Measurements from ENCODE around the gene EP400.

The EP400 gene

GRCh38 chr12:131908092-131909080, 41.4 kb upstream of the EP400 start:
- Histone ChIP-seq H2AFZ (ENCODE audit: low read length) (no peak overlapping the region), H3K36me3 (ENCODE audit: insufficient read depth, low read length) (peaks cover 4% of the 10 kb centered on the region), H3K4me3 (ENCODE audit: low read depth, low read length, poor library complexity, severe bottlenecking) (no peak overlapping the region), H3F3A (ENCODE audit: insufficient read depth, low read length) (no peaks in the 10 kb centered on the region), H3K9ac (ENCODE audit: low read length) (no peak overlapping the region), H3K4me2 (ENCODE audit: low read length) (no peak overlapping the region), H4K20me1 (ENCODE audit: insufficient read depth, low read length) (no peaks in the 10 kb centered on the region), H3K79me2 (ENCODE audit: insufficient read depth, low read length) (no peaks in the 10 kb centered on the region), H3K27me3 (ENCODE audit: insufficient read depth, low read length) (no peaks in the 10 kb centered on the region), H3K27ac (ENCODE audit: low read depth, low read length, poor library complexity, severe bottlenecking) (no peak overlapping the region), H3K4me1 (ENCODE audit: insufficient read depth, low read length, severe bottlenecking) (no peaks in the 10 kb centered on the region), H3K9me3 (ENCODE audit: low read length) (no peaks in the 10 kb centered on the region), H3K9me2 (ENCODE audit: low read depth, low read length) (no peaks in the 10 kb centered on the region)
- no peak for TF ChIP-seq CTCF (IDR thresholded peaks at IDR 0.05; ENCODE audit: low read length)
- no peak for TF ChIP-seq EZH2 (IDR thresholded peaks at IDR 0.05; ENCODE audit: borderline replicate concordance, low read length)

GRCh38 chr12:131909081-131909751, 40.5 kb upstream of the EP400 start:
- Histone ChIP-seq H3K79me2 (ENCODE audit: insufficient read depth, low read length) (no peaks in the 10 kb centered on the region), H3K27ac (ENCODE audit: low read depth, low read length, poor library complexity, severe bottlenecking) (no peak overlapping the region), H3K4me2 (ENCODE audit: low read length) (no peak overlapping the region), H3K4me3 (ENCODE audit: low read depth, low read length, poor library complexity, severe bottlenecking) (no peak overlapping the region), H3K4me1 (ENCODE audit: insufficient read depth, low read length, severe bottlenecking) (no peaks in the 10 kb centered on the region), H3K9me2 (ENCODE audit: low read depth, low read length) (no peaks in the 10 kb centered on the region), H3K9me3 (ENCODE audit: low read length) (no peaks in the 10 kb centered on the region), H2AFZ (ENCODE audit: low read length) (no peak overlapping the region), H4K20me1 (ENCODE audit: insufficient read depth, low read length) (no peaks in the 10 kb centered on the region), H3F3A (ENCODE audit: insufficient read depth, low read length) (no peaks in the 10 kb centered on the region), H3K9ac (ENCODE audit: low read length) (no peak overlapping the region), H3K36me3 (ENCODE audit: insufficient read depth, low read length) (peaks cover 4% of the 10 kb centered on the region), H3K27me3 (ENCODE audit: insufficient read depth, low read length) (no peaks in the 10 kb centered on the region)
- TF ChIP-seq CTCF (IDR thresholded peaks at IDR 0.05; ENCODE audit: low read length) (no peak), EZH2 (IDR thresholded peaks at IDR 0.05; ENCODE audit: borderline replicate concordance, low read length) (no peak)

- Histone ChIP-seq H3K9me2 (ENCODE audit: low read depth, low read length) (no peaks in the 10 kb centered on the region), H3K4me1 (ENCODE audit: insufficient read depth, low read length, severe bottlenecking) (no peaks in the 10 kb centered on the region), H3K4me2 (ENCODE audit: low read length) (no peak overlapping the region), H3K9me3 (ENCODE audit: low read length) (no peaks in the 10 kb centered on the region), H3K27me3 (ENCODE audit: insufficient read depth, low read length) (no peaks in the 10 kb centered on the region), H3K27ac (ENCODE audit: low read depth, low read length, poor library complexity, severe bottlenecking) (no peak overlapping the region), H3K79me2 (ENCODE audit: insufficient read depth, low read length) (no peaks in the 10 kb centered on the region), H3K4me3 (ENCODE audit: low read depth, low read length, poor library complexity, severe bottlenecking) (no peak overlapping the region), H3K36me3 (ENCODE audit: insufficient read depth, low read length) (peaks cover 4% of the 10 kb centered on the region), H2AFZ (ENCODE audit: low read length) (no peak overlapping the region), H4K20me1 (ENCODE audit: insufficient read depth, low read length) (no peaks in the 10 kb centered on the region), H3K9ac (ENCODE audit: low read length) (no peak overlapping the region), H3F3A (ENCODE audit: insufficient read depth, low read length) (no peaks in the 10 kb centered on the region)
- TF ChIP-seq EZH2 (IDR thresholded peaks at IDR 0.05; ENCODE audit: borderline replicate concordance, low read length) (no peak), CTCF (IDR thresholded peaks at IDR 0.05; ENCODE audit: low read length) (no peak)
Observed at GRCh38 chr12:131909752-131910219, 40.0 kb upstream of the EP400 start.
